Neural progenitor cell (in vitro differentiated cells): ENCODE data around the gene AK8. TPM values are rescaled to one million over a fixed set of nuclear protein-coding genes. Genes with fewer than 3 reads are reported as not detected.

ENCODE experiments used
- DNase-seq: peaks from one replicate; pipeline ENCODE4 v3.0.0-alpha.2; 2016; ENCODE audit warnings: low spot score
- H2AFZ ChIP-seq: fragments of 200-600 bp; sonication (generic); replicated peaks from 2 replicates; pipeline ENCODE4 v1.6.1; 2016; ENCODE audit warnings: antibody characterized with exemption
- H3F3A ChIP-seq: fragments of 200-600 bp; sonication (generic); 2 replicates; pipeline ENCODE4 v1.6.1; 2016; ENCODE audit warnings: antibody characterized with exemption, low read depth
- H3K27ac ChIP-seq: fragments of 200-600 bp; sonication (generic); 2 replicates; pipeline ENCODE4 v1.5.1; 2016; ENCODE audit warnings: mild to moderate bottlenecking
- H3K27me3 ChIP-seq: fragments of 200-600 bp; sonication (generic); 2 replicates; pipeline ENCODE4 v1.6.1; 2016; ENCODE audit warnings: mild to moderate bottlenecking, moderate library complexity
- H3K36me3 ChIP-seq: fragments of 200-600 bp; sonication (generic); 2 replicates; pipeline ENCODE4 v1.5.1; 2016
- H3K4me1 ChIP-seq: fragments of 200-600 bp; sonication (generic); 2 replicates; pipeline ENCODE4 v1.6.1; 2016; ENCODE audit warnings: mixed run types
- H3K4me2 ChIP-seq: fragments of 200-600 bp; sonication (generic); 2 replicates; pipeline ENCODE4 v1.6.1; 2016
- H3K4me3 ChIP-seq: fragments of 200-600 bp; sonication (generic); 2 replicates; pipeline ENCODE4 v1.5.1; 2016
- H3K79me2 ChIP-seq: fragments of 200-600 bp; sonication (generic); 2 replicates; pipeline ENCODE4 v1.6.1; 2016; ENCODE audit warnings: low read depth
- H3K9ac ChIP-seq: fragments of 200-600 bp; sonication (generic); 2 replicates; pipeline ENCODE4 v1.6.1; 2016
- H3K9me3 ChIP-seq: fragments of 200-600 bp; sonication (generic); 2 replicates; pipeline ENCODE4 v1.5.1; 2016; ENCODE audit warnings: low read depth
- H4K20me1 ChIP-seq: fragments of 200-600 bp; sonication (generic); 2 replicates; pipeline ENCODE4 v1.6.1; 2016; ENCODE audit warnings: low read depth
- H3K27ac Mint-ChIP-seq: 3 replicates; pipeline ENCODE4 v1.8.0; 2021; ENCODE audit warnings: mixed read lengths
- H3K27me3 Mint-ChIP-seq: 2 replicates; pipeline ENCODE4 v1.8.0; 2022; ENCODE audit warnings: low read depth, mild to moderate bottlenecking, inconsistent platforms, moderate library complexity, mixed read lengths; ENCODE audit not compliant: insufficient read depth
- H3K36me3 Mint-ChIP-seq: 3 replicates; pipeline ENCODE4 v1.8.0; 2021; ENCODE audit warnings: mixed read lengths
- H3K4me1 Mint-ChIP-seq: 3 replicates; pipeline ENCODE4 v1.8.0; 2021; ENCODE audit warnings: mixed read lengths
- H3K4me3 Mint-ChIP-seq: 3 replicates; pipeline ENCODE4 v1.8.0; 2021; ENCODE audit warnings: mild to moderate bottlenecking, moderate library complexity, mixed read lengths
- H3K9me3 Mint-ChIP-seq: 3 replicates; pipeline ENCODE4 v1.8.0; 2020; ENCODE audit warnings: mixed read lengths
- EZH2 ChIP-seq: fragments of 200-600 bp; sonication (generic); IDR thresholded peaks from 2 replicates; pipeline ENCODE4 v1.6.1; 2017; ENCODE audit warnings: antibody characterized with exemption, mild to moderate bottlenecking, moderate library complexity
- EZH2phosphoT487 ChIP-seq: fragments of 200-600 bp; sonication (generic); IDR thresholded peaks from 2 replicates; pipeline ENCODE4 v1.6.1; 2017; ENCODE audit warnings: antibody characterized with exemption
- total RNA-seq: library from RNA; depleted of rRNA; stranded (reverse); fragments of >200 nt; gene quantifications from 2 replicates; pipeline ENCODE4 v1.2.3, GENCODE V29; 2015; ENCODE audit warnings: low replicate concordance
- TF ChIP-seq, protein P1 (sequence below): fragments of 200-600 bp; sonication (generic); IDR thresholded peaks from 2 replicates; pipeline ENCODE4 v1.5.1; 2017; ENCODE audit warnings: antibody characterized with exemption, mild to moderate bottlenecking

AK8 gene
- total RNA-seq, 1 donor from 2014 or later = 0.43 TPM

DNA sequence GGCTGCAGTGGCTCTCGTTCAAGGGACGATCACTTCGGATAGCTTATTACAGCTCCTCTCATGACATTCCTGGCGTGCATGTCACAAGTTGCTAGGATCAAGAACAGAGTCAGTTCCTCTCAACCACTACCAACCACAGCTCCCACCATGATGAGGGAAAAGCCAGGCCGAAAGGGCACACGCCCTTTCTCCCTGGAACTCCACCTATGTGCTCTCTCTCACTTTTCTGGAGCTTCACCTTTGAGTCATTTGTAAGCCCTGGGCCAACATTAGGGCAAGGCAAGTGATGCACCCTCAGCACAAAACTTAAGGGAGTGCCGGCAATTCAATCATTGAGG, 2.2 kb upstream of the AK8 start:
- H4K20me1 ChIP-seq = no peaks in the 10 kb centered on the region
- peak; percentile 25 for DNase-seq
- H3K79me2 ChIP-seq = no peaks in the 10 kb centered on the region
- H3K27ac Mint-ChIP-seq = no peak overlapping the region
- H3K9ac ChIP-seq = no peak overlapping the region
- H3K4me3 Mint-ChIP-seq = peak overlapping the region; percentile 89
- H3K4me2 ChIP-seq = no peak overlapping the region
- peaks cover 22% of the 10 kb centered on the region for H3F3A ChIP-seq
- H3K27ac ChIP-seq = no peak overlapping the region
- peaks cover 19% of the 10 kb centered on the region for H3K4me1 Mint-ChIP-seq
- no peaks in the 10 kb centered on the region for H3K36me3 ChIP-seq
- TF ChIP-seq, protein P1, sequence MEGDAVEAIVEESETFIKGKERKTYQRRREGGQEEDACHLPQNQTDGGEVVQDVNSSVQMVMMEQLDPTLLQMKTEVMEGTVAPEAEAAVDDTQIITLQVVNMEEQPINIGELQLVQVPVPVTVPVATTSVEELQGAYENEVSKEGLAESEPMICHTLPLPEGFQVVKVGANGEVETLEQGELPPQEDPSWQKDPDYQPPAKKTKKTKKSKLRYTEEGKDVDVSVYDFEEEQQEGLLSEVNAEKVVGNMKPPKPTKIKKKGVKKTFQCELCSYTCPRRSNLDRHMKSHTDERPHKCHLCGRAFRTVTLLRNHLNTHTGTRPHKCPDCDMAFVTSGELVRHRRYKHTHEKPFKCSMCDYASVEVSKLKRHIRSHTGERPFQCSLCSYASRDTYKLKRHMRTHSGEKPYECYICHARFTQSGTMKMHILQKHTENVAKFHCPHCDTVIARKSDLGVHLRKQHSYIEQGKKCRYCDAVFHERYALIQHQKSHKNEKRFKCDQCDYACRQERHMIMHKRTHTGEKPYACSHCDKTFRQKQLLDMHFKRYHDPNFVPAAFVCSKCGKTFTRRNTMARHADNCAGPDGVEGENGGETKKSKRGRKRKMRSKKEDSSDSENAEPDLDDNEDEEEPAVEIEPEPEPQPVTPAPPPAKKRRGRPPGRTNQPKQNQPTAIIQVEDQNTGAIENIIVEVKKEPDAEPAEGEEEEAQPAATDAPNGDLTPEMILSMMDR = no peak
- no peak for TF ChIP-seq EZH2phosphoT487
- TF ChIP-seq EZH2 = no peak
- peaks cover 30% of the 10 kb centered on the region for H3K27me3 ChIP-seq
- H3K4me3 ChIP-seq = no peak overlapping the region
- no peaks in the 10 kb centered on the region for H3K36me3 Mint-ChIP-seq
- H2AFZ ChIP-seq = no peak overlapping the region
- peaks cover 5% of the 10 kb centered on the region for H3K27me3 Mint-ChIP-seq
- no peaks in the 10 kb centered on the region for H3K4me1 ChIP-seq
- no peaks in the 10 kb centered on the region for H3K9me3 ChIP-seq
- H3K9me3 Mint-ChIP-seq = no peaks in the 10 kb centered on the region

- H3K79me2 ChIP-seq = no peaks in the 10 kb centered on the region
- H4K20me1 ChIP-seq = no peaks in the 10 kb centered on the region
- no peak overlapping the region for H3K9ac ChIP-seq
- H3K4me3 ChIP-seq = peak overlapping the region; percentile 85
- no peak for TF ChIP-seq EZH2
- TF ChIP-seq, protein P1 = no peak
- TF ChIP-seq EZH2phosphoT487 = no peak
- peaks cover 5% of the 10 kb centered on the region for H3K27me3 Mint-ChIP-seq
- H3F3A ChIP-seq = peaks cover 22% of the 10 kb centered on the region
- no peak for DNase-seq
- H2AFZ ChIP-seq = no peak overlapping the region
- H3K9me3 ChIP-seq = no peaks in the 10 kb centered on the region
- H3K36me3 Mint-ChIP-seq = no peaks in the 10 kb centered on the region
- H3K36me3 ChIP-seq = no peaks in the 10 kb centered on the region
- H3K27ac Mint-ChIP-seq = peak overlapping the region; percentile 39
- H3K4me3 Mint-ChIP-seq = peak overlapping the region; percentile 89
- H3K9me3 Mint-ChIP-seq = no peaks in the 10 kb centered on the region
- no peak overlapping the region for H3K27ac ChIP-seq
- H3K27me3 ChIP-seq = peaks cover 30% of the 10 kb centered on the region
- no peaks in the 10 kb centered on the region for H3K4me1 ChIP-seq
- peaks cover 19% of the 10 kb centered on the region for H3K4me1 Mint-ChIP-seq
- no peak overlapping the region for H3K4me2 ChIP-seq
Measured at GRCh38 chr9:132879457-132880323, 1.6 kb upstream of the AK8 start.

GRCh38 chr9:132878695-132879456, 792 bp upstream of the AK8 start, which contains the start of gene SPACA9:
Gene SPACA9 (plus strand): TSS chr9:132878898. CDS start chr9:132883948, 5,050 bp downstream.
- no peaks in the 10 kb centered on the region for H3K4me1 ChIP-seq
- peak within 1 kb of the TSS; percentile 76 for H3K4me2 ChIP-seq
- H3K27ac ChIP-seq = no peak within 1 kb of the TSS
- H3K79me2 ChIP-seq = no peaks in the 10 kb centered on the region
- DNase-seq = peak; percentile 79
- H3K36me3 ChIP-seq = no peaks in the 10 kb centered on the region
- peak; percentile 14 for TF ChIP-seq EZH2
- TF ChIP-seq EZH2phosphoT487 = no peak
- TF ChIP-seq, protein P1 = no peak
- peaks cover 22% of the 10 kb centered on the region for H3F3A ChIP-seq
- no peaks in the 10 kb centered on the region for H3K36me3 Mint-ChIP-seq
- H3K4me1 Mint-ChIP-seq = peaks cover 19% of the 10 kb centered on the region
- H3K27ac Mint-ChIP-seq = peak within 1 kb of the TSS; percentile 39
- peak within 1 kb of the TSS; percentile 85 for H3K4me3 ChIP-seq
- no peaks in the 10 kb centered on the region for H4K20me1 ChIP-seq
- H3K9me3 ChIP-seq = no peaks in the 10 kb centered on the region
- H3K27me3 ChIP-seq = peaks cover 30% of the 10 kb centered on the region
- peak within 1 kb of the TSS; percentile 89 for H3K4me3 Mint-ChIP-seq
- no peaks in the 10 kb centered on the region for H3K9me3 Mint-ChIP-seq
- peaks cover 8% of the 10 kb centered on the region for H3K27me3 Mint-ChIP-seq
- H2AFZ ChIP-seq = peak within 1 kb of the TSS; percentile 98
- no peak within 1 kb of the TSS for H3K9ac ChIP-seq
